HepG2 (cell line): ENCODE measurements around the gene RNGTT.

Experiments used
- CBX1 ChIP-seq: IDR thresholded peaks from one replicate; pipeline ENCODE4 v1.6.1; 2016; ENCODE audit warnings: antibody characterized with exemption, low read depth
- HDAC6 ChIP-seq: fragments of 200-600 bp; sonication (generic); IDR thresholded peaks from 2 replicates; pipeline ENCODE4 v1.7.0; 2017; ENCODE audit warnings: mild to moderate bottlenecking, antibody characterized with exemption, low read length, low read depth
- HOXA7 ChIP-seq: sonication (generic); formaldehyde crosslinking; IDR thresholded peaks from 2 replicates; pipeline ENCODE4 v1.8.1; 2022; ENCODE audit warnings: mild to moderate bottlenecking, missing genetic modification reagents, moderate library complexity
- KDM5A ChIP-seq: fragments of 200-600 bp; sonication (generic); IDR thresholded peaks from 2 replicates; pipeline ENCODE4 v1.7.0; 2018; ENCODE audit warnings: antibody characterized with exemption, mild to moderate bottlenecking, low read length, borderline replicate concordance
- NR1H2 ChIP-seq: sonication (generic); formaldehyde crosslinking; IDR thresholded peaks from 2 replicates; pipeline ENCODE4 v1.8.1; 2022; ENCODE audit warnings: low read depth, missing genetic modification reagents, borderline replicate concordance
- PAF1 ChIP-seq: IDR thresholded peaks from 2 replicates; pipeline ENCODE4 v1.6.1; 2016; ENCODE audit warnings: missing genetic modification reagents, missing compliant biosample characterization
- ZBTB7A ChIP-seq: sonication (generic); formaldehyde crosslinking; IDR thresholded peaks from 2 replicates; pipeline ENCODE4 v1.8.0; 2022; ENCODE audit warnings: mild to moderate bottlenecking, missing genetic modification reagents
- ZFP36 ChIP-seq: fragments of 150-350 bp; IDR thresholded peaks from 2 replicates; pipeline ENCODE4 v1.6.1; 2018; ENCODE audit warnings: borderline replicate concordance, low read length, low read depth; ENCODE audit not compliant: partially characterized antibody
- ZNF550 ChIP-seq: sonication (generic); formaldehyde crosslinking; IDR thresholded peaks from 2 replicates; pipeline ENCODE4 v1.4.0; 2020; ENCODE audit warnings: mild to moderate bottlenecking, missing genetic modification reagents, borderline replicate concordance
- TF ChIP-seq, protein P1 (sequence below): sonication (generic); formaldehyde crosslinking; IDR thresholded peaks from 2 replicates; pipeline ENCODE4 v1.5.0; 2020; ENCODE audit warnings: mild to moderate bottlenecking, missing genetic modification reagents, moderate library complexity
- TF ChIP-seq, protein P2 (sequence below): sonication (generic); formaldehyde crosslinking; IDR thresholded peaks from 2 replicates; pipeline ENCODE4 v1.8.0; 2022; ENCODE audit warnings: missing genetic modification reagents, mild to moderate bottlenecking, moderate library complexity, borderline replicate concordance
- TF ChIP-seq, protein P3 (sequence below), 2 experiments: sonication (generic) in 1 of 2; formaldehyde crosslinking in 1 of 2; IDR thresholded peaks; 2 replicates each; pipeline versions ENCODE4 v1.4.0 to v1.6.1; 2018 to 2020; ENCODE audit warnings: missing genetic modification reagents in 2 of 2, borderline replicate concordance in 1 of 2, low read depth in 1 of 2, mild to moderate bottlenecking in 1 of 2, missing biosample characterization in 1 of 2

DNA sequence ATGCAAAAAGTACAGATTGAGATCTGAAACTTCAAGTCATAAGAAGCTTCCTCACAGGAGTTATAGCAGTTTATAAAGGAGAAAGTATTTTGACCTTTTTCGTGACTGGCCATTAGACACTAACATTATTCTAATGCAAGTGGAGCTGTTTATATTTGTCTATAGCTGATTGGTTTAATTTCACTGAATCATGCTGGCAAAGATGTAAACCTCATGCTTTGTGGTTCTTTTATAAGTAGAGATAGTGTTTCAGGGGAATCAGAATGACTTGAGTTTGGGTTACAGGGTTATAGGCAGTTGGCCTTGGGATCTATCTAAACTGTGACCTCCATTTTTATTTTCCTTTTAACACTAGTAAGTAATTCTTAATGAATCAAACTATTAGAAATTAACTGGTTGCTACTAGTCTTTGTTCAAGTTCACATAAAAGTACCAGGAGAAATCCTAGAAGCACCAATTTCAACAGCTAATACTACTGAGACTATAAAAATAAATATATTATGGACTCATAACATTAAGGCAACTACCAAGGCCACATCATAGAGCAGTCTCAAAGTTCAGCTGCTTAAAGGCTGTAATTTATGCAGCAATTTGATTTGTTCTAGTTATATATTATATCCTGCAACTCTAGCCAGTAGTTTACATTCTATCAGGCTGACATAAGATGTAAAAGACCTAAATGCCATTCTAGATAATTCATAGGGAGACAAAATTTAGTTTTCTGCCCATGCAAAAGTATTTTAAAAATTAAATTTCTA lies 94.0 kb downstream of the RNGTT start:
- TF ChIP-seq, protein P1, sequence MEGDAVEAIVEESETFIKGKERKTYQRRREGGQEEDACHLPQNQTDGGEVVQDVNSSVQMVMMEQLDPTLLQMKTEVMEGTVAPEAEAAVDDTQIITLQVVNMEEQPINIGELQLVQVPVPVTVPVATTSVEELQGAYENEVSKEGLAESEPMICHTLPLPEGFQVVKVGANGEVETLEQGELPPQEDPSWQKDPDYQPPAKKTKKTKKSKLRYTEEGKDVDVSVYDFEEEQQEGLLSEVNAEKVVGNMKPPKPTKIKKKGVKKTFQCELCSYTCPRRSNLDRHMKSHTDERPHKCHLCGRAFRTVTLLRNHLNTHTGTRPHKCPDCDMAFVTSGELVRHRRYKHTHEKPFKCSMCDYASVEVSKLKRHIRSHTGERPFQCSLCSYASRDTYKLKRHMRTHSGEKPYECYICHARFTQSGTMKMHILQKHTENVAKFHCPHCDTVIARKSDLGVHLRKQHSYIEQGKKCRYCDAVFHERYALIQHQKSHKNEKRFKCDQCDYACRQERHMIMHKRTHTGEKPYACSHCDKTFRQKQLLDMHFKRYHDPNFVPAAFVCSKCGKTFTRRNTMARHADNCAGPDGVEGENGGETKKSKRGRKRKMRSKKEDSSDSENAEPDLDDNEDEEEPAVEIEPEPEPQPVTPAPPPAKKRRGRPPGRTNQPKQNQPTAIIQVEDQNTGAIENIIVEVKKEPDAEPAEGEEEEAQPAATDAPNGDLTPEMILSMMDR (CRISPR knock-in tag): no peak
- TF ChIP-seq KDM5A: no peak
- TF ChIP-seq, protein P2, sequence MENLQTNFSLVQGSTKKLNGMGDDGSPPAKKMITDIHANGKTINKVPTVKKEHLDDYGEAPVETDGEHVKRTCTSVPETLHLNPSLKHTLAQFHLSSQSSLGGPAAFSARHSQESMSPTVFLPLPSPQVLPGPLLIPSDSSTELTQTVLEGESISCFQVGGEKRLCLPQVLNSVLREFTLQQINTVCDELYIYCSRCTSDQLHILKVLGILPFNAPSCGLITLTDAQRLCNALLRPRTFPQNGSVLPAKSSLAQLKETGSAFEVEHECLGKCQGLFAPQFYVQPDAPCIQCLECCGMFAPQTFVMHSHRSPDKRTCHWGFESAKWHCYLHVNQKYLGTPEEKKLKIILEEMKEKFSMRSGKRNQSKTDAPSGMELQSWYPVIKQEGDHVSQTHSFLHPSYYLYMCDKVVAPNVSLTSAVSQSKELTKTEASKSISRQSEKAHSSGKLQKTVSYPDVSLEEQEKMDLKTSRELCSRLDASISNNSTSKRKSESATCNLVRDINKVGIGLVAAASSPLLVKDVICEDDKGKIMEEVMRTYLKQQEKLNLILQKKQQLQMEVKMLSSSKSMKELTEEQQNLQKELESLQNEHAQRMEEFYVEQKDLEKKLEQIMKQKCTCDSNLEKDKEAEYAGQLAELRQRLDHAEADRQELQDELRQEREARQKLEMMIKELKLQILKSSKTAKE (CRISPR knock-in tag): no peak
- TF ChIP-seq ZBTB7A (CRISPR knock-in tag): no peak
- TF ChIP-seq HOXA7: no peak
- no peak for TF ChIP-seq HDAC6
- no peak for TF ChIP-seq ZFP36
- TF ChIP-seq ZNF550 (CRISPR knock-in tag): no peak
- no peak for TF ChIP-seq NR1H2 (CRISPR knock-in tag)
- no peak for TF ChIP-seq PAF1 (CRISPR knock-in tag)
- TF ChIP-seq, protein P3, sequence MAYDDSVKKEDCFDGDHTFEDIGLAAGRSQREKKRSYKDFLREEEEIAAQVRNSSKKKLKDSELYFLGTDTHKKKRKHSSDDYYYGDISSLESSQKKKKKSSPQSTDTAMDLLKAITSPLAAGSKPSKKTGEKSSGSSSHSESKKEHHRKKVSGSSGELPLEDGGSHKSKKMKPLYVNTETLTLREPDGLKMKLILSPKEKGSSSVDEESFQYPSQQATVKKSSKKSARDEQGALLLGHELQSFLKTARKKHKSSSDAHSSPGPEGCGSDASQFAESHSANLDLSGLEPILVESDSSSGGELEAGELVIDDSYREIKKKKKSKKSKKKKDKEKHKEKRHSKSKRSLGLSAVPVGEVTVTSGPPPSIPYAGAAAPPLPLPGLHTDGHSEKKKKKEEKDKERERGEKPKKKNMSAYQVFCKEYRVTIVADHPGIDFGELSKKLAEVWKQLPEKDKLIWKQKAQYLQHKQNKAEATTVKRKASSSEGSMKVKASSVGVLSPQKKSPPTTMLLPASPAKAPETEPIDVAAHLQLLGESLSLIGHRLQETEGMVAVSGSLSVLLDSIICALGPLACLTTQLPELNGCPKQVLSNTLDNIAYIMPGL (CRISPR knock-in tag; IDR thresholded peaks at IDR 0.05; ENCODE audit: borderline replicate concordance in 1 of 2, low read depth in 1 of 2): no peak
- TF ChIP-seq CBX1: no peak
